IPS-18a (cell line): Measurements from ENCODE around the gene DIP2C.
"Not testable (repeated sequence)": the region's sequence is repeated elsewhere in the genome, so short reads cannot be mapped to it uniquely, and the experiment has no call there.

ENCODE experiments used
- H3K27ac ChIP-seq: one replicate; pipeline ENCODE4 v1.5.1; 2013; ENCODE audit warnings: low read length
- H3K27me3 ChIP-seq: one replicate; pipeline ENCODE4 v1.6.1; 2013; ENCODE audit warnings: mild to moderate bottlenecking, low read length; ENCODE audit not compliant: control insufficient read depth, insufficient read depth
- H3K36me3 ChIP-seq: one replicate; pipeline ENCODE4 v1.6.1; 2013; ENCODE audit warnings: low read depth, low read length; ENCODE audit not compliant: control insufficient read depth
- H3K4me1 ChIP-seq: one replicate; pipeline ENCODE4 v1.6.1; 2013; ENCODE audit warnings: low read depth, low read length; ENCODE audit not compliant: control insufficient read depth
- H3K4me3 ChIP-seq: one replicate; pipeline ENCODE4 v1.5.1; 2013; ENCODE audit warnings: low read length
- H3K9ac ChIP-seq: one replicate; pipeline ENCODE4 v1.6.1; 2013; ENCODE audit warnings: mild to moderate bottlenecking, low read length, moderate library complexity
- H3K9me3 ChIP-seq: one replicate; pipeline ENCODE4 v1.6.1; 2013; ENCODE audit warnings: low read depth, low read length; ENCODE audit not compliant: control insufficient read depth

Gene DIP2C

GRCh38 chr10:359093-359492 is 330.4 kb downstream of the DIP2C start:
- Histone ChIP-seq H3K4me1 (no peaks in the 10 kb centered on the region), H3K27ac (no peak overlapping the region), H3K9ac (no peak overlapping the region), H3K27me3 (no peaks in the 10 kb centered on the region), H3K36me3 (peaks cover 3% of the 10 kb centered on the region), H3K4me3 (no peak overlapping the region), H3K9me3 (no peaks in the 10 kb centered on the region)

GRCh38 chr10:357201-357950 is 332.1 kb downstream of the DIP2C start:
- no peaks in the 10 kb centered on the region for H3K9me3 ChIP-seq
- H3K9ac ChIP-seq = no peak overlapping the region
- H3K36me3 ChIP-seq = peaks cover 3% of the 10 kb centered on the region
- no peaks in the 10 kb centered on the region for H3K27me3 ChIP-seq
- no peaks in the 10 kb centered on the region for H3K4me1 ChIP-seq
- H3K4me3 ChIP-seq = no peak overlapping the region
- H3K27ac ChIP-seq = no peak overlapping the region

DNA sequence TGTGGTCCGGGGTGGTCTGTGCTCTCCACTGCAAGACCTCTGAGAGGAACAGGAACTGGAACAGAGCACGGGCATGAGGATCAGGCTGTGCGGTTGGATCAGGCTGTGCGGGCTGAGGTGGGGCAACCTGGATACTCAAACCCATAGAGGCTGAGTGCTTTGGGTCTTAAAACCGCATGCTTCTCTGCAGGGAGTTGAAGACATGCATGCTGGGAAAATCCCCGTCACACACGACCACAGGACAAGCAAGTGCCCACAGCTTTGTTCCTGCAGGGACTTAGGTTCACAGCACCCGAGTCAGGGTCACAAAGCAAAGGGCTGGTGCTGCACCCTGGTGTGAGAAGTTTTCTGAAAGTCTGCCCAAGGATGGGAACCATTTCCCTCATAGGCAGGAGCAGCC is 333.0 kb downstream of the DIP2C start:
- Histone ChIP-seq H3K9ac (no peak overlapping the region), H3K4me1 (no peaks in the 10 kb centered on the region), H3K9me3 (no peaks in the 10 kb centered on the region), H3K27me3 (no peaks in the 10 kb centered on the region), H3K27ac (no peak overlapping the region), H3K4me3 (no peak overlapping the region), H3K36me3 (peaks cover 3% of the 10 kb centered on the region)

DNA sequence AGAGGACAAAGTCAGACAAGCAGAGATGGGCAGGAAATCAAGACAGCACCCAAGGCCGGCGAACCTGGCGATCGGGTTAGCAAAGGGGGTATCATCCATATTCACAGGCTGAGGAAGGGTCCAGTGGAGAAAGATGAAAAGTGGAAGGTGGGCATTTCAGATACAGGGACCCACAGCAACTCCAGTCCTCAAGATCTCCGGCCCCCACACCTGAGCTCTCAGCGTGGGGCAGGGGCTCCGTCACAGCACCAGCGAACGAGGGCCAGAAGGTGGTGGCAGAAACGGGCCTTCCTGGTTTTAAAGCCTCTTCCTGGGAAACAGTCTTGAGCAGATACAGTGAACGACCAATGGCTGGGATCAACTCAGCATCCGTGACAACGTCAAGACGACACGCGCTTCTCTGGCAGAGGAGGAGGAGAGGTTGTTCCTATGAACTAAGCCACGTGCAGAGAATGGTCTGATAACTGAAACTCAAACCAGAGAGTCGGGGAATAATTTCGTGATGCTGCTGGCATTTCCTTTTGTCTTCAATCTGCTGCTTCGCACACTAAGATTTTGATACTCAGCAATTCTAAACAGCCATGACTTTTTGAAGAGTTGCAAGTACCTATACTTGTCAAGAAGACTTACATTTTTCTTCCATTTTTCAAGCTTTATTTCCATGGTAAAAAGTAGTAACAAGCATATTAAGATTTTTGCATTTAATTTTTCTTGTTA is 334.4 kb downstream of the DIP2C start:
- Histone ChIP-seq H3K36me3 (peaks cover 3% of the 10 kb centered on the region), H3K4me3 (no peak overlapping the region), H3K27me3 (no peaks in the 10 kb centered on the region), H3K4me1 (no peaks in the 10 kb centered on the region), H3K9me3 (no peaks in the 10 kb centered on the region), H3K27ac (no peak overlapping the region), H3K9ac (no peak overlapping the region)

- H3K9ac ChIP-seq = no peak overlapping the region
- peaks cover 3% of the 10 kb centered on the region for H3K36me3 ChIP-seq
Observed at GRCh38 chr10:352476-353235, 336.8 kb downstream of the DIP2C start.

DNA sequence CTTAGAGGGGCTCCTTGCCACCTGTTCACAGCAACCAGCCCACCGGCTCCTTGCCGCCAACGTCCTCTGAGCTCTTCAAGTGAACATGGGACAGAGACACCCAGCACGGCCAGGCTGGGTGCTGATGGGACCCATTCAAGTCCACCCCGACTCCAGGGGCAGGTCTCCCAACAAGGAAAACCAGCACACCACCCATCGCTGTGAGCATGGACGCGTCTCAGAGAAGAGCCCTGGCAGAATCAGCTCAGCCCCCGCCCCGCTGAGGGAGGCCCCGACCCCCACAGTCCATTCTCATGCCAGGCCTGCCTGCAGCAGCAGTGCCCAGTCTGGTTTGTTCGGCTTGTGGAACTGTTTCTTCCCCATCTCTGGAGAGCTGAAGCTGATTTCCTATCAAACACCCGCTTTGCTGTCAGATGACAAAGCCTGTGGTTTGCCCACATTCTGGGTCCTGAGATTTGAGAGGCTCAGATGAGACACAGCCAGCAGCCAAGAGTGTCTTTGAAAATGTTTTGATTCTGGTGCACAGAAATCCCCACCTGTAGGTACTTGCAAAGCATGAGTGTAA is 337.6 kb downstream of the DIP2C start:
- no peak overlapping the region for H3K9ac ChIP-seq
- H3K4me3 ChIP-seq = no peak overlapping the region
- no peaks in the 10 kb centered on the region for H3K27me3 ChIP-seq
- peaks cover 3% of the 10 kb centered on the region for H3K36me3 ChIP-seq
- no peaks in the 10 kb centered on the region for H3K9me3 ChIP-seq
- no peaks in the 10 kb centered on the region for H3K4me1 ChIP-seq
- no peak overlapping the region for H3K27ac ChIP-seq

More at GRCh38 chr10:352476-353235, 336.8 kb downstream of the DIP2C start:
- no peak overlapping the region for H3K27ac ChIP-seq
- no peaks in the 10 kb centered on the region for H3K9me3 ChIP-seq
- no peak overlapping the region for H3K4me3 ChIP-seq
- H3K27me3 ChIP-seq = no peaks in the 10 kb centered on the region
- no peaks in the 10 kb centered on the region for H3K4me1 ChIP-seq

DNA sequence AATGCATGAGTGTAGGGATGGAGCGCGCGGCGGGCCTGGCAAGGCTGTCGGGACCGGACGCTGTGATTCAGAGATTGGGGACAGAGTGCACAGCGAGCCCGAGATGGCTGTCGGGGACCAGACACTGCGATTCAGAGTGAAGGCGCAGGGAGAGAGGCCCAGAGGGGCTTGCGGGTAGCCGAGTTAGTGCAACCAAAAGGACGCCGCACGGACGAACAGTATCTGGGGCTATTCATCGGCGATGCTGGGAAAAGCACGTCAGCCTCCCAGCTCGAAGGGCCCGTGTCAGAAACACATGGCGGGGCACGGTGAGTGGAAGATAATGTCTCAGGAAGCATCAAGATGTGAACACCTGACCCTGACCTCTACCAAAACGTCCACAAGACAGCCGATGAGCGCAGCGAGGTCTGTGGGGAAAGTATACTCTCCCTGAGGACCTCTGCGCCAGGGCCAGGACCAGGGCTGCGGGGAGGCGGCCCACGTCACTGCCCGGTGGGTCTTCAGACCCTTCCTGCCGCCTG is 338.4 kb downstream of the DIP2C start:
- Histone ChIP-seq H3K4me3 (no peak overlapping the region), H3K36me3 (peaks cover 3% of the 10 kb centered on the region)

DNA sequence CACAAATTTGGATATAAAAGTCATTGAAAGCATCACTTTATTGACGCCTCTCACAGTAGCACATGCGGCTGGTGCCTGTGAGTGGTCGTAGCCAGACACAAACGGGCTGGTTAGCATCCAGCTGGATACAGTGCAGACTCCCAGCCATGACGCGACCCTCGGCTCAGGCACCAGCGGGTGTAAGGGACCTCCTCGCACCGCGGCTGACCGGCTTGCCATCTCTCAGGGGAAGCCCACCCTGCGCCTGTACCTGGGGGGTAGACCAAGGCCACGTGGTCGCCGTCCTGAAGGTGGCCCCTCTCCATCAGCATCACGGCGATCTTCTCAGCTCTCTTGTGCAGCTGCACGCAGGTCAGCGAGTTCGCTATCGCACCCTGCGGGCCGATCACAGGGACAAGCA is 340.4 kb downstream of the DIP2C start:
- Histone ChIP-seq H3K36me3 (no peaks in the 10 kb centered on the region), H3K27me3 (no peaks in the 10 kb centered on the region), H3K27ac (no peak overlapping the region), H3K4me1 (no peaks in the 10 kb centered on the region), H3K9me3 (no peaks in the 10 kb centered on the region), H3K4me3 (no peak overlapping the region), H3K9ac (no peak overlapping the region)

More for the DNA sequence above, 338.4 kb downstream of the DIP2C start:
- Histone ChIP-seq H3K4me1 (no peaks in the 10 kb centered on the region), H3K27ac (no peak overlapping the region), H3K9me3 (no peaks in the 10 kb centered on the region), H3K27me3 (no peaks in the 10 kb centered on the region), H3K9ac (no peak overlapping the region)

DNA sequence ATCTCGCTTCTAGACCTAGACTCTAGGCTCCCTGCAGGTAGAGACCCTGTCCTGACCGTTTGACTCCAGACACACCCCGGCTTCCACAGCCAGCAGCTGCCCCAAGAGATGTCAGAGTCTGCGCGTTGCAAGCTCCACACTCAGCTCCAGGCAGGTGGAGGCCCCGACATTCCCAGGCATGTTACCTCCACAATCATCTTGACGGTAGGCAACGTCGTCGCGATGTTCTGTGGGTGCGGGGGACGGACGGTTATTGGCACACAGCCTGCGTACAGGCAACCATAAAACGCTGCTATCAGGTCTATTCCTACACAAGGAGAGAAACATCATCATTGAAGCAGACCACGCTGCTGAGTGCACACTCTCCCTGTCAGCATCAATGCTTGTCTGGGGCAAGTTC is 341.0 kb downstream of the DIP2C start:
- Histone ChIP-seq H3K4me1 (no peaks in the 10 kb centered on the region), H3K9ac (no peak overlapping the region), H3K27me3 (no peaks in the 10 kb centered on the region), H3K9me3 (no peaks in the 10 kb centered on the region), H3K27ac (no peak overlapping the region), H3K36me3 (no peaks in the 10 kb centered on the region), H3K4me3 (no peak overlapping the region)

DNA sequence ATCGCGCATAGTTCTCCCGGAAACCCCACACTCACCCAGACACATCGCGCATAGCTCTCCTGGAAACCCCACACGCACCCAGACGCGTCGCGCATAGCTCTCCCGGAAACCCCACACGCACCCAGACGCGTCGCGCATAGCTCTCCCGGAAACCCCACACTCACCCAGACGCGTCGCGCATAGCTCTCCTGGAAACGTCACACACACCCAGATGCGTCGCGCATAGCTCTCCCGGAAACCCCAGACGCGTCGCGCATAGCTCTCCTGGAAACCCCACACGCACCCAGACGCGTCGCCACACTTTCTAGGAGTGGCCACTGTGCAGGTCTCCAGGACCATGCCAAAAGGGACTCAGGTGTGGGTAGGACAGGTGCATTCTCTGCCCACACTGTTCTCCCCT is 341.7 kb downstream of the DIP2C start:
- not testable (repeated sequence) for H3K36me3 ChIP-seq, H3K4me1 ChIP-seq, H3K27ac ChIP-seq, H3K9me3 ChIP-seq, H3K27me3 ChIP-seq, H3K9ac ChIP-seq, H3K4me3 ChIP-seq

DNA sequence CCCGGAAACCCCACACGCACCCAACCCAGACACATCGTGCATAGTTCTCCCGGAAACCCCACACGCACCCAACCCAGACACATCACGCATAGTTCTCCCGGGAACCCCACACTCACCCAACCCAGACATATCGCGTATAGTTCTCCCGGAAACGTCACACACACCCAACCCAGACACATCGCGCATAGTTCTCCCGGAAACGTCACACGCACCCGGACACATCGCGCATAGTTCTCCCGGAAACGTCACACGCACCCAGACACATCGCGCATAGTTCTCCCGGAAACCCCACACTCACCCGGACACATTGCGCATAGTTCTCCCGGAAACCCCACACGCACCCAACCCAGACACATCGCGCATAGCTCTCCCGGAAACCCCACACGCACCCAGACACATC is 342.3 kb downstream of the DIP2C start:
- not testable (repeated sequence) for H3K4me1 ChIP-seq, H3K27ac ChIP-seq, H3K36me3 ChIP-seq, H3K9ac ChIP-seq, H3K27me3 ChIP-seq, H3K9me3 ChIP-seq, H3K4me3 ChIP-seq
